RWPE1 (cell line): Measurements from ENCODE around the gene LDLRAD4.

Source experiments
- CTCF ChIA-PET: fragments of 350-600 bp; sonication (Branson Sonifier 250); formaldehyde crosslinking; extraction: SDS; loops from one replicate; lab custom pipeline; 2021; lab: Yijun Ruan, JAX
- POLR2A ChIA-PET: fragments of 400-600 bp; formaldehyde crosslinking; extraction: SDS; loops from one replicate; lab custom pipeline; 2020; ENCODE audit warnings: antibody characterized with exemption; ENCODE audit not compliant: low non-redundant PET; lab: Yijun Ruan, JAX
- DNase-seq: peaks from one replicate; pipeline ENCODE4 v3.0.0; 2012; ENCODE audit warnings: low spot score
- H3K27ac ChIP-seq: fragments of 450-650 bp; 2 replicates; pipeline ENCODE4 v1.5.1; 2017
- CTCF ChIP-seq: fragments of 450-650 bp; conservative IDR thresholded peaks from 2 replicates; pipeline ENCODE4 v1.5.1; 2017; ENCODE audit warnings: low read depth, mild to moderate bottlenecking

LDLRAD4 gene

GRCh38 chr18:13416208-13416607 lies 197.6 kb downstream of the LDLRAD4 start:
- ChIA-PET CTCF (interaction anchor here (0.7 kb wide), 1 partner anchor 42 kb away, joined by 3 read pairs; no protein-coding TSS in a partner anchor), POLR2A (no interaction called here)
- no peak overlapping the region for H3K27ac ChIP-seq
- no peak for DNase-seq
- no peak for TF ChIP-seq CTCF

- CTCF ChIA-PET: interaction anchor here (0.7 kb wide), 1 partner anchor 42 kb away, joined by 3 read pairs; no protein-coding TSS in a partner anchor
- no peak overlapping the region for H3K27ac ChIP-seq
- TF ChIP-seq CTCF: no peak
- POLR2A ChIA-PET: no interaction called here
- DNase-seq: no peak
These were observed 198.3 kb downstream of the LDLRAD4 start for GRCh38 chr18:13416848-13417247.

GRCh38 chr18:13418013-13418710 lies 199.6 kb downstream of the LDLRAD4 start:
- H3K27ac ChIP-seq: no peak overlapping the region
- DNase-seq: no peak
- ChIA-PET POLR2A (no interaction called here), CTCF (no interaction called here)
- no peak for TF ChIP-seq CTCF

- ChIA-PET CTCF (no interaction called here), POLR2A (no interaction called here)
- no peak overlapping the region for H3K27ac ChIP-seq
- DNase-seq: no peak
- TF ChIP-seq CTCF: no peak
These were observed 202.6 kb downstream of the LDLRAD4 start for GRCh38 chr18:13420969-13421686.

- H3K27ac ChIP-seq: no peak overlapping the region
- ChIA-PET POLR2A (no interaction called here), CTCF (interaction anchor here (0.6 kb wide), 1 partner anchor 106 kb away, joined by 5 read pairs; no protein-coding TSS in a partner anchor)
- no peak for TF ChIP-seq CTCF
- DNase-seq: no peak
These were observed 204.1 kb downstream of the LDLRAD4 start for GRCh38 chr18:13422541-13423147.

GRCh38 chr18:13423352-13423751 lies 204.8 kb downstream of the LDLRAD4 start:
- CTCF ChIA-PET: interaction anchor here (0.6 kb wide), 1 partner anchor 663 kb away, joined by 3 read pairs; no protein-coding TSS in a partner anchor
- no peak overlapping the region for H3K27ac ChIP-seq
- POLR2A ChIA-PET: no interaction called here
- DNase-seq: no peak
- TF ChIP-seq CTCF: no peak
